ENCODE data around the gene SNCG.

The SNCG gene

GRCh38 chr10:86940677-86941076 is 17.7 kb upstream of the SNCG start:
- Histone ChIP-seq H4K91ac (ENCODE audit: low read depth, low read length, poor library complexity) (no peak overlapping the region), H3K27me3 (ENCODE audit: control insufficient read depth in 3 of 3, insufficient read depth in 3 of 3, low read depth in 1 of 3, low read length in 3 of 3) (peaks cover 0 to 2% (median 0%) of the 10 kb centered on the region in 3 experiments), H3K4me1 (ENCODE audit: control insufficient read depth in 2 of 2, insufficient read depth in 1 of 2, low read depth in 1 of 2, low read length in 2 of 2) (peaks cover 0 to under 1% of the 10 kb centered on the region in 2 donors), H3K14ac (ENCODE audit: low read length) (no peak overlapping the region), H4K8ac (ENCODE audit: low read depth, low read length) (no peak overlapping the region), H3K27ac (replicated peaks; ENCODE audit: low read length) (no peak overlapping the region), H2BK12ac (ENCODE audit: low read length) (no peak overlapping the region), H2AFZ (ENCODE audit: low read length) (no peak overlapping the region), H3K36me3 (replicated peaks in 1 of 2; ENCODE audit: control insufficient read depth in 2 of 2, insufficient read depth in 2 of 2, low read length in 2 of 2) (peaks cover 0 to 2% of the 10 kb centered on the region in 2 donors), H3K4ac (ENCODE audit: low read length) (no peak overlapping the region), H2BK5ac (ENCODE audit: low read length) (no peak overlapping the region), H2BK120ac (ENCODE audit: low read depth, low read length) (no peak overlapping the region), H2AK5ac (ENCODE audit: low read depth, low read length) (peak overlapping the region; percentile 4), H3K79me1 (ENCODE audit: low read depth, low read length) (no peaks in the 10 kb centered on the region), H3K4me3 (ENCODE audit: low read length in 2 of 2) (no peak overlapping the region), H3K23ac (ENCODE audit: low read depth, low read length, poor library complexity) (no peak overlapping the region), H2BK15ac (ENCODE audit: low read length) (no peak overlapping the region), H3K9me3 (replicated peaks in 1 of 2; ENCODE audit: control insufficient read depth in 2 of 2, insufficient read depth in 1 of 2, low read depth in 1 of 2, low read length in 2 of 2) (peaks cover 0 to 2% of the 10 kb centered on the region in 2 donors), H3K4me2 (ENCODE audit: insufficient read depth, low read length, poor library complexity, severe bottlenecking) (no peak overlapping the region), H3K9ac (ENCODE audit: low read depth, low read length, poor library complexity) (no peak overlapping the region), H3K18ac (ENCODE audit: low read length) (no peak overlapping the region)
- no peak for DNase-seq (ENCODE audit: low spot score)
- whole genome bisulfite sequencing, 2 donors (ENCODE audit: extremely low coverage in 2 of 2, insufficient read length in 2 of 2, insufficient replicate concordance in 1 of 2): no CpG with 5 or more reads among the region's 6 CpGs

GRCh38 chr10:86941426-86941825 is 17.0 kb upstream of the SNCG start:
- H3K14ac ChIP-seq (ENCODE audit: low read length): no peak overlapping the region
- no peak overlapping the region for H2BK12ac ChIP-seq (ENCODE audit: low read length)
- WGBS, 2 donors (ENCODE audit: extremely low coverage in 2 of 2, insufficient read length in 2 of 2, insufficient replicate concordance in 1 of 2): no CpG with 5 or more reads among the region's 2 CpGs
- H3K4me3 ChIP-seq (ENCODE audit: low read length in 2 of 2): no peak overlapping the region
- H3K79me1 ChIP-seq (ENCODE audit: low read depth, low read length): no peaks in the 10 kb centered on the region
- no peak overlapping the region for H4K8ac ChIP-seq (ENCODE audit: low read depth, low read length)
- H3K4me2 ChIP-seq (ENCODE audit: insufficient read depth, low read length, poor library complexity, severe bottlenecking): no peak overlapping the region
- peaks cover 0 to 2% of the 10 kb centered on the region in 2 donors for H3K9me3 ChIP-seq (replicated peaks in 1 of 2; ENCODE audit: control insufficient read depth in 2 of 2, insufficient read depth in 1 of 2, low read depth in 1 of 2, low read length in 2 of 2)
- no peak overlapping the region for H2BK120ac ChIP-seq (ENCODE audit: low read depth, low read length)
- H3K18ac ChIP-seq (ENCODE audit: low read length): no peak overlapping the region
- H4K91ac ChIP-seq (ENCODE audit: low read depth, low read length, poor library complexity): no peak overlapping the region
- peaks cover 0 to 2% of the 10 kb centered on the region in 2 donors for H3K36me3 ChIP-seq (replicated peaks in 1 of 2; ENCODE audit: control insufficient read depth in 2 of 2, insufficient read depth in 2 of 2, low read length in 2 of 2)
- no peak overlapping the region for H2BK5ac ChIP-seq (ENCODE audit: low read length)
- no peak overlapping the region for H2AFZ ChIP-seq (ENCODE audit: low read length)
- no peak overlapping the region for H3K27ac ChIP-seq (replicated peaks; ENCODE audit: low read length)
- H3K27me3 ChIP-seq (ENCODE audit: control insufficient read depth in 3 of 3, insufficient read depth in 3 of 3, low read depth in 1 of 3, low read length in 3 of 3): peaks cover 0 to 2% (median 0%) of the 10 kb centered on the region in 3 experiments
- no peak overlapping the region for H3K4ac ChIP-seq (ENCODE audit: low read length)
- no peak overlapping the region for H2BK15ac ChIP-seq (ENCODE audit: low read length)
- no peak overlapping the region for H3K9ac ChIP-seq (ENCODE audit: low read depth, low read length, poor library complexity)
- DNase-seq (ENCODE audit: low spot score): no peak
- H3K23ac ChIP-seq (ENCODE audit: low read depth, low read length, poor library complexity): no peak overlapping the region
- H3K4me1 ChIP-seq (ENCODE audit: control insufficient read depth in 2 of 2, insufficient read depth in 1 of 2, low read depth in 1 of 2, low read length in 2 of 2): peaks cover 0 to 3% of the 10 kb centered on the region in 2 donors
- no peak overlapping the region for H2AK5ac ChIP-seq (ENCODE audit: low read depth, low read length)

- no peak for DNase-seq (ENCODE audit: low spot score)
- peaks cover 0 to 2% (median 0%) of the 10 kb centered on the region in 3 experiments for H3K27me3 ChIP-seq (ENCODE audit: control insufficient read depth in 3 of 3, insufficient read depth in 3 of 3, low read depth in 1 of 3, low read length in 3 of 3)
- H2BK5ac ChIP-seq (ENCODE audit: low read length): no peak overlapping the region
- no peak overlapping the region for H3K4me3 ChIP-seq (ENCODE audit: low read length in 2 of 2)
- H3K9me3 ChIP-seq (replicated peaks in 1 of 2; ENCODE audit: control insufficient read depth in 2 of 2, insufficient read depth in 1 of 2, low read depth in 1 of 2, low read length in 2 of 2): peaks cover 0 to 2% of the 10 kb centered on the region in 2 donors
- H2BK12ac ChIP-seq (ENCODE audit: low read length): no peak overlapping the region
- H4K8ac ChIP-seq (ENCODE audit: low read depth, low read length): no peak overlapping the region
- H3K36me3 ChIP-seq (replicated peaks in 1 of 2; ENCODE audit: control insufficient read depth in 2 of 2, insufficient read depth in 2 of 2, low read length in 2 of 2): peaks cover 0 to 2% of the 10 kb centered on the region in 2 donors
- no peaks in the 10 kb centered on the region for H3K79me1 ChIP-seq (ENCODE audit: low read depth, low read length)
- H3K4me2 ChIP-seq (ENCODE audit: insufficient read depth, low read length, poor library complexity, severe bottlenecking): no peak overlapping the region
- no peak overlapping the region for H2BK120ac ChIP-seq (ENCODE audit: low read depth, low read length)
- no peak overlapping the region for H3K14ac ChIP-seq (ENCODE audit: low read length)
- H2AFZ ChIP-seq (ENCODE audit: low read length): no peak overlapping the region
- no peak overlapping the region for H2BK15ac ChIP-seq (ENCODE audit: low read length)
- H4K91ac ChIP-seq (ENCODE audit: low read depth, low read length, poor library complexity): no peak overlapping the region
- H3K4ac ChIP-seq (ENCODE audit: low read length): no peak overlapping the region
- no peak overlapping the region for H3K27ac ChIP-seq (replicated peaks; ENCODE audit: low read length)
- no peak overlapping the region for H3K9ac ChIP-seq (ENCODE audit: low read depth, low read length, poor library complexity)
- peaks cover 0 to 3% of the 10 kb centered on the region in 2 donors for H3K4me1 ChIP-seq (ENCODE audit: control insufficient read depth in 2 of 2, insufficient read depth in 1 of 2, low read depth in 1 of 2, low read length in 2 of 2)
- H2AK5ac ChIP-seq (ENCODE audit: low read depth, low read length): peak overlapping the region; percentile 94
- H3K18ac ChIP-seq (ENCODE audit: low read length): no peak overlapping the region
- no CpG with 5 or more reads among the region's 14 CpGs for WGBS, 2 donors (ENCODE audit: extremely low coverage in 2 of 2, insufficient read length in 2 of 2, insufficient replicate concordance in 1 of 2)
- no peak overlapping the region for H3K23ac ChIP-seq (ENCODE audit: low read depth, low read length, poor library complexity)
Measured at GRCh38 chr10:86941991-86942421, 16.4 kb upstream of the SNCG start.

GRCh38 chr10:86942441-86943315 is 15.7 kb upstream of the SNCG start:
- Histone ChIP-seq H2BK5ac (ENCODE audit: low read length) (no peak overlapping the region), H2BK15ac (ENCODE audit: low read length) (peak overlapping the region; percentile 30), H4K8ac (ENCODE audit: low read depth, low read length) (no peak overlapping the region), H3K27me3 (ENCODE audit: control insufficient read depth in 3 of 3, insufficient read depth in 3 of 3, low read depth in 1 of 3, low read length in 3 of 3) (peaks cover 0 to 2% (median 0%) of the 10 kb centered on the region in 3 experiments), H2AFZ (ENCODE audit: low read length) (no peak overlapping the region), H3K4me2 (ENCODE audit: insufficient read depth, low read length, poor library complexity, severe bottlenecking) (no peak overlapping the region), H3K36me3 (replicated peaks in 1 of 2; ENCODE audit: control insufficient read depth in 2 of 2, insufficient read depth in 2 of 2, low read length in 2 of 2) (peaks cover 0 to 2% of the 10 kb centered on the region in 2 donors), H2AK5ac (ENCODE audit: low read depth, low read length) (no peak overlapping the region), H2BK12ac (ENCODE audit: low read length) (no peak overlapping the region), H2BK120ac (ENCODE audit: low read depth, low read length) (no peak overlapping the region), H3K9ac (ENCODE audit: low read depth, low read length, poor library complexity) (peak overlapping the region; percentile 30), H4K91ac (ENCODE audit: low read depth, low read length, poor library complexity) (no peak overlapping the region), H3K14ac (ENCODE audit: low read length) (no peak overlapping the region), H3K18ac (ENCODE audit: low read length) (no peak overlapping the region), H3K9me3 (replicated peaks in 1 of 2; ENCODE audit: control insufficient read depth in 2 of 2, insufficient read depth in 1 of 2, low read depth in 1 of 2, low read length in 2 of 2) (peaks cover 0 to 2% of the 10 kb centered on the region in 2 donors), H3K79me1 (ENCODE audit: low read depth, low read length) (no peaks in the 10 kb centered on the region), H3K4ac (ENCODE audit: low read length) (no peak overlapping the region), H3K4me3 (ENCODE audit: low read length in 2 of 2) (no peak overlapping the region), H3K27ac (replicated peaks; ENCODE audit: low read length) (no peak overlapping the region), H3K23ac (ENCODE audit: low read depth, low read length, poor library complexity) (no peak overlapping the region), H3K4me1 (ENCODE audit: control insufficient read depth in 2 of 2, insufficient read depth in 1 of 2, low read depth in 1 of 2, low read length in 2 of 2) (peaks cover 0 to 3% of the 10 kb centered on the region in 2 donors)
- no peak for DNase-seq (ENCODE audit: low spot score)
- no CpG with 5 or more reads among the region's 94 CpGs for WGBS, 2 donors (ENCODE audit: extremely low coverage in 2 of 2, insufficient read length in 2 of 2, insufficient replicate concordance in 1 of 2)

Data from neuronal stem cell (in vitro differentiated cells).